T-cell (primary cell): Measurements from ENCODE around the gene WDR45B. TPM values are rescaled to one million over a fixed set of nuclear protein-coding genes. Genes with fewer than 3 reads are reported as not detected.

Experiments
- ATAC-seq, 4 experiments: fragments of 200-7000 bp in 3 of 4; fragments of 150-1000 bp in 1 of 4; cut with Tn5 transposase; replicated peaks in 1 of 4; 1 replicate in 3 of 4; 2 replicates in 1 of 4; pipeline ENCODE4 v1.10.0; 2021; ENCODE audit warnings: moderate library complexity in 3 of 4, mild to moderate bottlenecking in 2 of 4, moderate number of reproducible peaks in 1 of 4
- CTCF ChIA-PET, 2 donors: fragments of 300-600 bp; sonication (Branson Sonifier 250); formaldehyde crosslinking; loops; one replicate each; lab custom pipeline; 2022; ENCODE audit warnings: antibody characterized with exemption in 2 of 2; lab: Charles Lee
- POLR2A ChIA-PET, 2 donors: fragments of 300-600 bp; sonication (Branson Sonifier 250); formaldehyde crosslinking; loops; one replicate each; lab custom pipeline; 2022; ENCODE audit warnings: antibody characterized with exemption in 2 of 2; lab: Charles Lee
- DNase-seq, 35 experiments: peaks; one replicate each; pipeline versions ENCODE4 v3.0.0 to v3.0.0-alpha.2; 2013 to 2023
- H3K27ac ChIP-seq: one replicate; pipeline ENCODE4 v1.5.1; 2013; ENCODE audit warnings: low read length
- H3K27me3 ChIP-seq, 2 experiments: replicated peaks in 1 of 2; 1 replicate in 1 of 2; 2 replicates in 1 of 2; pipeline versions ENCODE4 v1.6.1 to v1.7.0; 2013; ENCODE audit warnings: low read length in 1 of 2, mixed read lengths in 1 of 2; ENCODE audit not compliant: control insufficient read depth in 2 of 2, insufficient read depth in 2 of 2; ENCODE audit errors: extremely low read depth in 1 of 2
- H3K36me3 ChIP-seq, 2 donors: 1 replicate in 1 of 2; 2 replicates in 1 of 2; pipeline versions ENCODE4 v1.6.1 to v1.7.0; 2013; ENCODE audit warnings: low read length in 1 of 2; ENCODE audit not compliant: control insufficient read depth in 2 of 2, insufficient read depth in 1 of 2; ENCODE audit errors: extremely low read depth in 1 of 2
- H3K4me1 ChIP-seq, 2 experiments: 1 replicate in 1 of 2; 2 replicates in 1 of 2; pipeline versions ENCODE4 v1.6.1 to v1.7.0; 2013; ENCODE audit warnings: low read length in 2 of 2, mixed read lengths in 1 of 2; ENCODE audit not compliant: insufficient read depth in 2 of 2, control insufficient read depth in 1 of 2; ENCODE audit errors: extremely low read depth in 1 of 2
- H3K4me3 ChIP-seq, 2 donors: 1 replicate in 1 of 2; 2 replicates in 1 of 2; pipeline versions ENCODE4 v1.5.1 to v1.7.0; 2013; ENCODE audit warnings: mild to moderate bottlenecking in 2 of 2, low read length in 1 of 2, moderate library complexity in 1 of 2; ENCODE audit not compliant: control insufficient read depth in 1 of 2; ENCODE audit errors: extremely low read depth in 1 of 2
- H3K9me3 ChIP-seq: 2 replicates; pipeline ENCODE4 v1.7.0; 2013
- H3K27ac Mint-ChIP-seq, 2 donors: one replicate each; pipeline ENCODE4 v1.8.0; 2020 to 2021; ENCODE audit warnings: mild to moderate bottlenecking in 2 of 2, mixed read lengths in 2 of 2
- H3K27me3 Mint-ChIP-seq, 2 donors: one replicate each; pipeline ENCODE4 v1.8.0; 2021 to 2022; ENCODE audit warnings: mixed read lengths in 2 of 2
- H3K36me3 Mint-ChIP-seq: one replicate; pipeline ENCODE4 v1.8.0; 2021; ENCODE audit warnings: mixed read lengths
- H3K4me1 Mint-ChIP-seq, 3 donors: one replicate each; pipeline ENCODE4 v1.8.0; 2020 to 2022; ENCODE audit warnings: mixed read lengths in 3 of 3, mild to moderate bottlenecking in 1 of 3
- H3K4me3 Mint-ChIP-seq, 3 donors: one replicate each; pipeline ENCODE4 v1.8.0; 2020 to 2022; ENCODE audit warnings: mild to moderate bottlenecking in 3 of 3, mixed read lengths in 3 of 3, moderate library complexity in 3 of 3
- H3K9me3 Mint-ChIP-seq, 3 donors: one replicate each; pipeline ENCODE4 v1.8.0; 2020 to 2022; ENCODE audit warnings: mixed read lengths in 3 of 3
- WGBS: methylation state at CpG from one replicate; pipeline ENCODE4 v1.1.5; 2013; ENCODE audit warnings: missing lambda C conversion rate; ENCODE audit not compliant: insufficient coverage; 5-methylcytosine and 5-hydroxymethylcytosine counted together
- total RNA-seq, 35 experiments: library from RNA in 6 of 35; stranded (reverse) in 6 of 35; fragments of 120-200 nt in 1 of 35; gene quantifications; one replicate each; pipeline versions ENCODE4 v1.2.1 to v1.2.4 and lab custom pipeline; 2013 to 2026

The WDR45B gene
- total RNA-seq, 5 donors from 2014 or later (not counting 1 experiment from before 2014, with no cell fraction given) = 57.3 to 81.5 (median 59.4) TPM

DNA sequence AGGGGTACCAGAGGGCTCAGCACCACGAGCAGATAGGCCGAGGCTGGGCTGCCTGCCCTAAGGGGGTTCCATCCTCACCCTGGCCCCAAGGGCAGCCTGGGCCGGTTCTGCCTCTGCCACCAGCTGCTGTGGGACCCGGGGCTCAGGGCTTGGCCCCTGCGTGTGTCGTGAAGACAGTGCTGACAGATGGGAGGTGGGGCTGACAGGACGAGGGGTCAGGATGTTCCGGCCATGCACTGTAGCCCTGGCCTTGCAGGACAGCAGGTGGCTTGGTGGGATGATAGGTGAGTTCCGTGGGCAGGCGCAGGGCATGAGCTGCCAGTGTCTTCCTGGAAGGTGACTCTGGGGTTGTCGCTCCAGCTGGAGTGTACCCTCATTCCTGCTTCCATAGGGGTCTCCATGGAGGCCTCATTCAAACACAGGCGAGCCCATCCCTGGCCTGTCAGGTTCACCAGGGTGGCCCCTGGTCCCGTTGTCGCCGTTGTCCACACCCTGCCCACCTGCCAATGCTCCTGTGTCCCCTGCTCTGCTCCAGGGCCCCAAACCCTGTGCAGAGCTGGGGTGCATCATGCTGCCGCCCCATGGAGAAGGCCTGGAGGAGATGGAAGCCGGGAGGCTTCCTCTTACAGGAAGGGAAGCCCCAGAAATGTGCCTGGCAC, 57.2 kb downstream of the WDR45B start:
- no peaks in the 10 kb centered on the region for H3K9me3 Mint-ChIP-seq
- H3K4me1 ChIP-seq = peaks cover 6 to 44% of the 10 kb centered on the region in 2 experiments
- peak overlapping the region; percentile 84 to 89 for H3K27ac Mint-ChIP-seq
- POLR2A ChIA-PET = interaction anchor here in 1 of 2 donors (0.6 kb wide), 1 partner anchor 30 kb away, joined by 5 read pairs; no protein-coding TSS in a partner anchor
- H3K9me3 ChIP-seq = no peaks in the 10 kb centered on the region
- DNase-seq = no peak
- no peak overlapping the region for H3K4me3 ChIP-seq
- peak in 2 of 4 experiments; percentile 2 to 4 for ATAC-seq
- H3K27me3 ChIP-seq = no peaks in the 10 kb centered on the region
- peak overlapping the region; percentile 74 for H3K27ac ChIP-seq
- H3K36me3 Mint-ChIP-seq = peaks cover 13% of the 10 kb centered on the region
- no peaks in the 10 kb centered on the region for H3K27me3 Mint-ChIP-seq
- H3K36me3 ChIP-seq = peaks cover 7 to 21% of the 10 kb centered on the region in 2 donors
- no peak overlapping the region for H3K4me3 Mint-ChIP-seq
- CTCF ChIA-PET = no interaction called here
- 82% methylated on average over 16 of the region's 17 CpGs for WGBS
- peaks cover 37 to 50% (median 43%) of the 10 kb centered on the region in 3 donors for H3K4me1 Mint-ChIP-seq

DNA sequence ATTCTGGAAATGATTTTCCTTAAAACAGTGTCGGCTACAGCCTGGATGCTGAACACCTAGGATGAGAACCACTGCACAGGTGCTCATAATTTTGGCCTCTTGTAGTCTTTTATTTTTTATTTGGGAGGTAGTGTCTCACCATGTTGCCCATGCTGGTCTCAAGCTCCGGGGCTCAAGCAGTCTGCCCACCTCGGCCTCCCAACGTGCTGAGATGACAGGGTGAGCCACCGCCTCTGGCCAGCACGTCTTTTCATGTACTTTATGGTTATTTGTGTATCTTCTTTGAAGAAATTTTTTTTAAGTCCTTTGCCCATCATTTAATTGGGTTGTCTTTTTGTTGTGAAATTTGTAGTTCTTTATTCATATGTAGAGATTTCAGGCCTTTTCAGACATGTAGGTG, 58.0 kb downstream of the WDR45B start:
- CTCF ChIA-PET = no interaction called here

DNA sequence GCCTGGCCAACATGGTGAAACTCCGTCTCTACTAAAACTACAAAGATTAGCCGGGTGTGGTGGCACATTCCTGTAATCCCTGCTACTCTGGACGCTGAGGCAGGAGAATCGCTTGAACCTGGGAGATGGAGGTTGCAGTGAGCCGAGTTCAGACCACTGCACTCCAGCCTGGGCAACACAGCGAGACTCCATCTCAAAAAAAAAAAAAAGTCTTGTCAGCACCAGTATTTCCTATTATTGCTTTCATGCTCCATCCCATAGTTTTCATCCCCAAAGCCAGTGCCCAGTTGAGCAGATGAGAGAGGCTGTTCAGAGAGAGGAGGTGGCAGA, 58.4 kb downstream of the WDR45B start:
- no peak for ATAC-seq
- no peak for DNase-seq
- ChIA-PET POLR2A (no interaction called here), CTCF (no interaction called here)
- peaks cover 35 to 43% (median 36%) of the 10 kb centered on the region in 3 donors for H3K4me1 Mint-ChIP-seq
- WGBS = 94% methylated on average over 3 of the region's 6 CpGs
- no peaks in the 10 kb centered on the region for H3K9me3 Mint-ChIP-seq
- H3K36me3 Mint-ChIP-seq = peaks cover 18% of the 10 kb centered on the region
- Histone ChIP-seq H3K4me1 (peaks cover 6 to 36% of the 10 kb centered on the region in 2 experiments), H3K4me3 (no peak overlapping the region), H3K36me3 (peaks cover 7 to 25% of the 10 kb centered on the region in 2 donors), H3K9me3 (no peaks in the 10 kb centered on the region), H3K27ac (no peak overlapping the region), H3K27me3 (no peaks in the 10 kb centered on the region)
- no peaks in the 10 kb centered on the region for H3K27me3 Mint-ChIP-seq
- H3K4me3 Mint-ChIP-seq = no peak overlapping the region
- peak overlapping the region in 1 of 2 donors; percentile 89 for H3K27ac Mint-ChIP-seq

More for the DNA sequence above, 58.0 kb downstream of the WDR45B start:
- H3K27me3 Mint-ChIP-seq = no peaks in the 10 kb centered on the region
- peak overlapping the region; percentile 59 to 89 for H3K27ac Mint-ChIP-seq
- peaks cover 6 to 37% of the 10 kb centered on the region in 2 experiments for H3K4me1 ChIP-seq
- no peak overlapping the region for H3K4me3 ChIP-seq
- peaks cover 36 to 47% (median 40%) of the 10 kb centered on the region in 3 donors for H3K4me1 Mint-ChIP-seq
- 94% methylated on average over 2 of the region's 6 CpGs for WGBS
- H3K27me3 ChIP-seq = no peaks in the 10 kb centered on the region
- H3K36me3 ChIP-seq = peaks cover 7 to 21% of the 10 kb centered on the region in 2 donors
- H3K9me3 Mint-ChIP-seq = no peaks in the 10 kb centered on the region
- H3K27ac ChIP-seq = no peak overlapping the region
- POLR2A ChIA-PET = no interaction called here
- H3K4me3 Mint-ChIP-seq = no peak overlapping the region
- no peak for DNase-seq
- H3K36me3 Mint-ChIP-seq = peaks cover 14% of the 10 kb centered on the region
- no peaks in the 10 kb centered on the region for H3K9me3 ChIP-seq
- ATAC-seq = no peak

DNA sequence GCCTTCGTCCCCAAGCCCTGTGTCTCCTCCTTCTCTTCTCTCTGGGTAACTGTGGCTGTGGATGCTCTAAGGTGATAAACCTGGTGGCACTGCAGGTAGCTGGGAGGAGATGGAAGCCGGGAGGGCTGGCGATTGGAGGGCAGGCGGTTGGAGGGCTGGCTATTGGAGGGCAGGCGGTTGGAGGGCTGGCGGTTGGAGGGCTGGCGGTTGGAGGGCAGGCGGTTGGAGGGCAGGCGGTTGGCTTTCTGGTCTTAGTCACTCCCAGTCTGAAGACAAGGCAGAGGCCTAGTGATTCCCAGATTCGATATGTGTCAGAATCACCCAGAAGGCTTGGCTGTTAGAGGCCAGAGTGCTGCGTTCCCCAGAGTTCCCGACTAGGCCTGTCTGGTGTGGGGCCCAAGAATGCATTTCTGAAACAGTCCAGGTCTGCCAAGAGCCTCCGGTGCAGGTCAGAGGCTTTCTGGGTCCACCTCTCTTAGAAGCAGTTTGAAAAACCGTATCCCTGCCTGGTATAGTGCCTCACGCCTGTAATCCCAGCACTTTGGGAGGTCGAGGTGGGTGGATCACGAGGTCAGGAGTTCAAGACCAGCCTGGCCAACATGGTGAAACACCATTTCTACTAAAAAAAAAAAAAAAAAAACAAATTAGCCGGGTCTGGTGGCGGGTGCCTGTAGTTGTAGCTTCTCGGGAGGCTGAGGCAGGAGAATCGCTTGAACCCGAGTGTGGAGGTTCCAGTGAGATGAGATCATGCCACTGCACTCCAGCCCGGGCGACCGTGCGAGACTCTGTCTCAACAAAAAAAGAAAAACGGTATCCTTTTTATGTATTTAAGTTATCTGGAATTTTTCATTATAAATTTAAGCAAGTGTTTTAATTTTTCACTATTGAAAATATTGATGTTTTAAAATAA, 59.7 kb downstream of the WDR45B start:
- ChIA-PET CTCF (no interaction called here), POLR2A (no interaction called here)
- 94% methylated on average over 15 of the region's 27 CpGs for WGBS
- no peak overlapping the region for H3K4me3 ChIP-seq
- no peak overlapping the region for H3K4me3 Mint-ChIP-seq
- H3K9me3 ChIP-seq = no peaks in the 10 kb centered on the region
- peaks cover 7 to 36% of the 10 kb centered on the region in 2 donors for H3K36me3 ChIP-seq
- H3K27me3 ChIP-seq = no peaks in the 10 kb centered on the region
- ATAC-seq (no peak), DNase-seq (no peak)
- H3K36me3 Mint-ChIP-seq = peaks cover 18% of the 10 kb centered on the region
- H3K27me3 Mint-ChIP-seq = no peaks in the 10 kb centered on the region
- peaks cover 6 to 31% of the 10 kb centered on the region in 2 experiments for H3K4me1 ChIP-seq
- no peak overlapping the region for H3K27ac Mint-ChIP-seq
- H3K9me3 Mint-ChIP-seq = no peaks in the 10 kb centered on the region
- no peak overlapping the region for H3K27ac ChIP-seq
- H3K4me1 Mint-ChIP-seq = peaks cover 26 to 33% (median 30%) of the 10 kb centered on the region in 3 donors

DNA sequence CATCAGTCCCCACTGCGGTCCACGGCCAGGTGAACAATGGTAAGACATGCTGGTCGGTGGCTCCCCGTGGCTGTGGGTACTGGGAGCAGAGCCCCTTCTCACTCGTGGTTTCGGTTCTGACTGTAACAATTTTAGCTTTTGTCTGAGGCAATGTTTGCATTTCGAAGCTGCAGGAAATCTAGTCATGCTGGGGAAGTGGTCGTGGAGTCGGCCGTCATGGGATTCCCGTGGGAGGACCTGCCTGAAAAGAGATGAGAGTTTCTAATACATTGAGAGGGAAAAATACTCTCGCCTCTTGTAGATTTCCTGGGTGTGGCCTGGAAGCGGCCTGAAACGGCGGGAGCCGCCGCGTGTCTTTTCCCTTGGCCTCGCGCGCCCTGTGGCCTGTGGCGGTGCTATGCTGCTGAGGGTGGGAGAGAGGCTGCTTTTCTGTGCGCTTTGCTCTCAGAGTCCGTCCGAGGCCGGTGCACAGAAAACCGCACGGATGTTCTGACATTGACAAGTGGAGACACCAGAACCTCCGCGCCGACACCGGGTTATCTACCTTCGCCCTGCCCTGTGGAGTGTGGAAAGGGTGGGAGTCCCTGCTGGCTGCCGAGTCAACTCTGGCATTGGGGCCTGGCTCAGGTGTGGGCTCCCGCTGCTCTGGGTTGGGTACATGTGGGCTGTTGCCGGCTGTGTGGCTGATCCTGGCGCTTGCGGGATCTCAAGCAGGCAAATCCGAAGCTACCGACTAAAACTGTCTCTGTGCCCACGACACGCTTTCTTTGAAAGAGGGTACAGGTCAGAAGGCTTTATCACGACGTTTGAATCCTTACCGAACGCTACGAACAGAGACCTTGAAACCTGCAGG, 60.8 kb downstream of the WDR45B start:
- H3K27me3 Mint-ChIP-seq = no peaks in the 10 kb centered on the region
- H3K4me3 Mint-ChIP-seq = no peak overlapping the region
- peaks cover 18 to 27% (median 19%) of the 10 kb centered on the region in 3 donors for H3K4me1 Mint-ChIP-seq
- H3K36me3 Mint-ChIP-seq = peaks cover 18% of the 10 kb centered on the region
- ChIA-PET CTCF (interaction anchor here in 1 of 2 donors (0.6 kb wide), 1 partner anchor 66 kb away, joined by 4 read pairs; no protein-coding TSS in a partner anchor), POLR2A (no interaction called here)
- H3K4me3 ChIP-seq = no peak overlapping the region
- no peak overlapping the region for H3K27ac ChIP-seq
- DNase-seq = no peak
- H3K27ac Mint-ChIP-seq = peak overlapping the region; percentile 8 to 68
- ATAC-seq = no peak
- H3K9me3 Mint-ChIP-seq = no peaks in the 10 kb centered on the region
- H3K9me3 ChIP-seq = no peaks in the 10 kb centered on the region
- H3K27me3 ChIP-seq = no peaks in the 10 kb centered on the region
- WGBS = 80% methylated on average over 38 of the region's 47 CpGs
- peaks cover 4 to 24% of the 10 kb centered on the region in 2 experiments for H3K4me1 ChIP-seq
- peaks cover 7 to 42% of the 10 kb centered on the region in 2 donors for H3K36me3 ChIP-seq
